ENCODE data around the gene BCL7A. TPM values are rescaled to one million over a fixed set of nuclear protein-coding genes. Genes with fewer than 3 reads are reported as not detected.
"Not testable (repeated sequence)": the region's sequence is repeated elsewhere in the genome, so short reads cannot be mapped to it uniquely, and the experiment has no call there.

BCL7A gene
- total RNA-seq, 4 donors from 2014 or later, result 2.8 to 4.9 (median 3.4) TPM

GRCh38 chr12:122036153-122036552 is 14.5 kb downstream of the BCL7A start:
- no peak for TF ChIP-seq CTCF (IDR thresholded peaks at IDR 0.05)
- ATAC-seq (ENCODE audit: low FRiP score), result no peak
- no peak for DNase-seq (ENCODE audit: low spot score)

- DNase-seq (ENCODE audit: low spot score) (no peak), ATAC-seq (ENCODE audit: low FRiP score) (no peak)
Observed at GRCh38 chr12:122040579-122041386, 19.1 kb downstream of the BCL7A start.

GRCh38 chr12:122041458-122041857 is 19.8 kb downstream of the BCL7A start:
- ATAC-seq (ENCODE audit: low FRiP score); DNase-seq (ENCODE audit: low spot score): not testable (repeated sequence)

More at GRCh38 chr12:122040579-122041386, 19.1 kb downstream of the BCL7A start:
- TF ChIP-seq CTCF (IDR thresholded peaks at IDR 0.05), result no peak

- no peak for DNase-seq (ENCODE audit: low spot score)
- ATAC-seq (ENCODE audit: low FRiP score), result no peak
- TF ChIP-seq CTCF (IDR thresholded peaks at IDR 0.05), result no peak
Observed at GRCh38 chr12:122042910-122043309, 21.2 kb downstream of the BCL7A start.

DNA sequence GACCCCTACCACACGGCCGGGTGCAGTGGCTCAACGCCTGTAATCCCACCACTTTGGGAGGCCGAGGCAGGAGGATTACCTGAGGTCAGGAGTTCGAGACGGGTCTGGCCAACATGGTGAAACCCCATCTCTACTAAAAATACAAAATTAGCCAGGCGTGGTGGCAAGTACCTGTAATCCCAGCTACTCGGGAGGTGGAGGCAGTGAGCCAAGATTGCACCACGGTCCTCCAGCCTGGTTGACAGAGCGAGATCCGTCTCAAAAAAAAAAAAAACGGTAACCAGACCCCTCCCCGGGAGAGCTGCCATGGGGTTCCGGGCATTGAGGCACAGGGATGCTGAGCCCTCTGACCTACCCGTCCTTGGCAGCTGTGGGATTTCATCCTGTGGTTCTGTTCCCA is 21.8 kb downstream of the BCL7A start:
- ATAC-seq (ENCODE audit: low FRiP score) (no peak), DNase-seq (ENCODE audit: low spot score) (no peak)
- no peak for TF ChIP-seq CTCF (IDR thresholded peaks at IDR 0.05)

DNA sequence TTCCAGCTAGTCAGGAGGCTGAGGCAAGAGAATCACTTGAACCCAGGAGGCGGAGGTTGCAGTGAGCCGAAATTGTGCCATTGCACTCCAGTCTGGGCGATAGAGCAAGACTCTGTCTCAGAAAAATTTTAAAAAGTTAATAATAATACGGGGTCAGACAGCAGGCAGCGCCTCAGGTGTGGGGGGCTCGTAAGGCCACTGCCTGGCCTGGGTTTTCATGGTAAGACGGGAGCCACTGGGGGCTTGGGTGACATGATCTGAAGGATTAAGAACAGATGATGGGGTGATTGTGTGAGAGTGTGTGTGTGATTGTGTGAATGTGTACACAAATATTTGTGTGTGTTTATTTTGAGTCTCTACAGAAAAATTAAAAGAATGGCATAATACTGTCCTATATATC is 23.6 kb downstream of the BCL7A start:
- no peak for ATAC-seq (ENCODE audit: low FRiP score)

DNA sequence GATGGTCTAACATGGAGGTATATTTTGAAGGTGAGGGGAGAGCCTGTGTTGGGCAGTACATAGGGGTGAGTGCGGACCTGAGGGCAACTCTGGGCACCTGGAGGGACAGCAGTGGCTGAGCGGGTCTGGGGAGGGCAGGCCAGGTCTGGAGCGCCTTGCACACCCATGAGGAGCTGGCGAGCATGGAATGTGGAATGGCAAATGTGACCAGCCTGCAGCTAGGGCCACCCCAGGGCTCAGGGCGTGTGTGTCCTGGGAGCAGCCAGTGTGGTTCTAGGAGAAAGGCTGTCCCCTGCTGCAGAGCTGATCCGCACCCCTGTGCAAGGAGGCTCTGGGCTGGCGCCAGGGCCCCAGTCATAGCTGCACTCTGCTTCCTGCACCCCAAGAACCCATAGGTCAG is 24.5 kb downstream of the BCL7A start:
- TF ChIP-seq CTCF (IDR thresholded peaks at IDR 0.05), result no peak
- DNase-seq (ENCODE audit: low spot score) (no peak), ATAC-seq (ENCODE audit: low FRiP score) (no peak)

More for the DNA sequence above, 23.6 kb downstream of the BCL7A start:
- no peak for TF ChIP-seq CTCF (IDR thresholded peaks at IDR 0.05)
- no peak for DNase-seq (ENCODE audit: low spot score)

All from omental fat pad (tissue), 4 donors.